ENCODE results near the gene HPS4.
"Not testable (repeated sequence)": the region's sequence is repeated elsewhere in the genome, so short reads cannot be mapped to it uniquely, and the experiment has no call there.

HPS4 gene

DNA sequence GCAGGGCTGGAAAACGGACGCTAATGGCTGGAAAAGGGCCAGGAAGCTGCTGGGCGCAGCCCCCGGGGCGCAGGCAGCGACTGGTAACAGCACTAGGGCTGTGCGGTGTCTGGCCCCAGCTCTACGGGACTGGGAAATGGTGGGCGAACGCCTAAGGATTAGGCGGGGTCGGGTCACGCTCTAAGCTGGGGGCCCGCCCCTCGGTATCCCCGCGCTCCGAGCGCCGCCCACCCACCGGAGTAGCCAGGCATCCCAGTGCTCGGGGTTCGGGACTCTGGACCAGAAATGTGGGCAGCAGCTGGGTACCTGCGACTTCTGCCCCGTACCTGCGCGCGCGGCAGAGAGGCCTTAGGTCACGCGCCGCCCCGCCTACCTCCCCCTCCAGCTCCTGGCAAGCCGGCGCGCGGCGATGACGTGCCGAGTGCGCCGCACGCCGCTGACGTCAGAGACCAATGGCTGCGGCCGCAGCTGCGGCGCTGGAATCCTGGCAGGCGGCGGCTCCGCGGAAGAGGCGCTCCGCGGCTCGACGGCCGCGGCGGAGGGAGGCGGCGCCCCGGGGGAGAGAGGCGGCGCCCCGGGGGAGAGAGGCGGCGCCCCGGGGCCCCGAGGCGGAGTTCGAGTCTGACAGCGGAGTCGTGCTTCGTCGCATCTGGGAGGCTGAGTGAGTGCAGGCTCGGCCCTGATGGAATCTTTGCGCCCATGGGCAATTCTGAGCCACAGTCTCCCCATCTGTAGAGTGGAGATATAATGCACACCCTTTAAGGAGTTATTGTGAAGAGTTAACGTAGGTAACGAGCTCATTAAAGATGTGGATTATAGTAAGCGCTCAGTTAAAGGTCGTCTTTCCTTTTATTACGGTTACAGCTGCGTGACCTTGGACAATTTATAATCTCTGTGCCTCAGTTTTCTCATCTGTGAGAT lies at the start of gene HPS4, which contains the start of gene SRRD:
Gene HPS4, minus strand, starts transcription at position 345 of the 921 bp plus-strand sequence. CDS start 2,021 bp downstream, outside the sequence.
Gene SRRD, plus strand, starts transcription at position 439 of the 921 bp plus-strand sequence. Its CDS starts 14 bp downstream, at position 453.
- DNase-seq: peak; percentile 79 to 89

- no peak for DNase-seq
Observed at GRCh38 chr22:26529345-26529744, 45.8 kb upstream of the HPS4 start.

DNA sequence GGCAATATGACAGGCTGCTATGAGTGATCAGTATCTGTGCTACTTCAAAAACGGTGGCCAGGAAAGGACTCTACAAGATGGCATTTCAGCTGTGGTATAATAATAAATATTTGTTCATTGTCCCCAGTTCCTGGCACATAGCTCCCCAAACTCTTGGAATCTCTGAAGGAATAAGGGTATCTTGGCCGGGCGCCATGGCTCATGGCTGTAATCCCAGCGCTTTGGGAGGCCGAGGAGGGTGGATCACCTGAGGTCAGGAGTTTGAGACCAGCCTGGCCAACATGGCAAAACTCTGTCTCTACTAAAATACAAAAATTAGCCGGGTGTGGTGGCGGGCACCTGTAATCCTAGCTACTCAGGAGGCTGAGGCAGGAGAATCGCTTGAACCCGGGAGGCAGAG lies 44.9 kb upstream of the HPS4 start:
- not testable (repeated sequence) for DNase-seq

GRCh38 chr22:26527574-26528465 lies 44.2 kb upstream of the HPS4 start:
- no peak for DNase-seq

DNA sequence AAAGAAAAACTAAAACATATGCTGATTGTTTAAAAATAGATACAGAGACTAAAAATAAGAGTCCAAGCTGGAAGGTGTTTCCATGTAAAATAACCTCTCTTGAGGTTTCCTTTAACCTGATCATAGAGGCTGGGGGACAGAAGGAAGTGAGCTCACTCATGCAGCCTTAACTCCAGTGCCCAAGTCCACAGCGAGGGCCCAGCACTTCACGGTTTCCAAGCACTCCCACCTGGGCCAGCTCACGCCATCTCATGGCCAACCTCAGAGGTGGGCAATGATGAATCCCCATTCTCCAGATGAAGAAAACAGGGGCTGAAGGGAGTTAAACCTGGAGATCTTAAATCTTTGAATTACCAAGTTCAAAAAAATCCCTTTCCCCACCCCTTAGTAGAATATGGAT lies 43.6 kb upstream of the HPS4 start:
- no peak for DNase-seq

- DNase-seq: no peak
Observed at GRCh38 chr22:26525946-26526564, 42.5 kb upstream of the HPS4 start.

DNA sequence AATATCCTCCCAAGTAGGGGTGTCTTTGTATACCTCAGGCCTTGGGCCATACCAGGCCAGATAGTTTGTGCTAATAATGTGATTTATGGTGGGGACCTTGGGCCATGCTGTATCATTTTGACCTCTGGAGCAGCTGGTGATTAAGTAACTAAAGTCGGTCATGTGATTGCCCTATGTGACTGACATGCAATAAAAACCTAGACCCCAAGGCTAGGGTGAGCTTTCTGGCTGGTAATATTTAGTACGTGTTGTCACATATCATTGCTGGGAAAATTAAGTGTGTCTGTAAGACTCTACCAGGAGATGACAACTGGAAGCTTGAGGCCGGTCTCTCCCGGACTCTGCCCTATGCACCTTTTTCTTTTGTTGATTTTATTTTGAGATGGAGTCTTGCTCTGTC lies 41.3 kb upstream of the HPS4 start:
- no peak for DNase-seq

GRCh38 chr22:26522592-26522991 lies 39.0 kb upstream of the HPS4 start:
- DNase-seq: no peak

GRCh38 chr22:26522012-26522411 lies 38.4 kb upstream of the HPS4 start:
- DNase-seq: no peak

DNA sequence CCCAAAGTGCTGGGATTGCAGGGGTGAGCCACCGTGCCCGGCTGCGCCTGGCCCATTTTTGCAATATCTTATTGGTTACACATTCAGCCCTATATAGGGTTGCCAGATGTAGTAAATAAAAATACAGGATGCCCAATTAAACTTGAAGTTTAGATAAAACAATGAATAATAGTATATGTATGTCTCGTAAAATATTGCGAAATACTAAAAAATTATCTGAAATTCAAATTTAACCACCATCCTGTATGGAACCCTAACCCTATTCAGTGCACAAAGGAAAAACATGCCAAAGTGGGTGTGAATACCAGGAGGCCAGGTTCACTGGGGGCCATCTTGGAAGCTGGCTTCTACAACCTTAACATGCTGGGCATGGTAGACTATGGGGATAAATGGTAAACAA lies 33.8 kb upstream of the HPS4 start:
- no peak for DNase-seq

DNA sequence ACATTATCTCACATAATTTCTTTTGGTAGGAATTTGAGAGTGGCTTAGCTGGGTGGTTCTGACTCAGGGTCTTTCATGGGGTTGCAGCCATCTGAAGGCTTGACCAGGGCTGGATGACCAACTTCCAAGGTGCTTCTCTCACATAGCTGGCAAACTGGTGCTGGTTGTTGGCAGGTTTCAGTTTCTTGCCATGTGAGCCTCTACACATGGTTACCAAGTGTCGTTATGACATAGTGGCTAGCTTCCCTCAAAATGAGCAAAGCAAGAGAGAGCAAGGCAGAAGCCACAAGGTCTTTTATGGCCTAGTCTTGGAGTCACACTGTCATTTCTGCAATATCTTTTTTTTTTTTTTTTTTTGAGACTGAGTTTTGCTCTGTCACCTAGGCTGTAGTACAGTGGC lies 32.9 kb upstream of the HPS4 start:
- DNase-seq: no peak

DNA sequence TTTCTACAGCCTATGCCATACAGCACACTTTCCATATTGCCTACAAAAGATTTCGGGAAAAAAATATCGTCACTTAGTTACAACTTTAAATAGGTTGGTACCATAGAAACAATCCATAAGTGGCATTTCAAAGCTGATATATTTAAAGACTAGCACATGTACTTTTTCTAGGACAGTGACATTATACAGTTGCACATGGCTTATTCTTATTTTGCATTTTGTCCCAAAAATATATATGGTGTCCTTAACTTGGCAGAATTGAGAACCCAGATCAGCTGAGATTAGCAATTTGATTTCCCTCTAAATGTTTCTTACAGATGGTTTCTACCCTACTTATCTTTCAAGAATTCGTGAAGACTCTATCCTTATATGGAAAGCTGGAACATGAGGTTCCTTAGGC lies 32.3 kb upstream of the HPS4 start:
- no peak for DNase-seq

- DNase-seq: no peak
Observed at GRCh38 chr22:26514419-26515161, 31.0 kb upstream of the HPS4 start.

DNA sequence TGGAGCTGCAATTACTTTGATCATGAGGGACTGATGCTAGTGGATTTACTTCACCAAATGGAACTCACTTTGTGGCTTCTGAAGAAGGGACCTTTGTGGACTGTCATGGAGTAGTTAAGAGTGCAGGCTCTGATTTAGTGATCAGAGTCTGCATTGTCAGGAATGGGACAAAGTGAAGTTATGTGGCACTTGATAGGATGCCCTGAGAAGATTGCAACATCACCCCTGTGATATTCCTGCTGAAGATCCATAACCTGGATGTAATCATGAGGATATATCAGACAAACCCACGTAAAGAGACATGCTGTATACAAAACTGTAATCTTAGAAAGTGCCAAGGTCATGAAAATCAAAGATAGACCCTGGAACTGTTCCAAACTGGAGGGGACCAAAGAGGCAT lies 30.3 kb upstream of the HPS4 start:
- DNase-seq: no peak

GRCh38 chr22:26512149-26512793 lies 28.7 kb upstream of the HPS4 start, which contains the start of gene TFIP11:
TSS of gene TFIP11 (minus strand) at chr22:26512473. CDS start at chr22:26510272, 2,201 bp downstream.
- peak; percentile 74 to 86 for DNase-seq

GRCh38 chr22:26508148-26508547 lies 24.6 kb upstream of the HPS4 start:
- no peak for DNase-seq

GRCh38 chr22:26503758-26504157 lies 20.2 kb upstream of the HPS4 start:
- no peak for DNase-seq

DNA sequence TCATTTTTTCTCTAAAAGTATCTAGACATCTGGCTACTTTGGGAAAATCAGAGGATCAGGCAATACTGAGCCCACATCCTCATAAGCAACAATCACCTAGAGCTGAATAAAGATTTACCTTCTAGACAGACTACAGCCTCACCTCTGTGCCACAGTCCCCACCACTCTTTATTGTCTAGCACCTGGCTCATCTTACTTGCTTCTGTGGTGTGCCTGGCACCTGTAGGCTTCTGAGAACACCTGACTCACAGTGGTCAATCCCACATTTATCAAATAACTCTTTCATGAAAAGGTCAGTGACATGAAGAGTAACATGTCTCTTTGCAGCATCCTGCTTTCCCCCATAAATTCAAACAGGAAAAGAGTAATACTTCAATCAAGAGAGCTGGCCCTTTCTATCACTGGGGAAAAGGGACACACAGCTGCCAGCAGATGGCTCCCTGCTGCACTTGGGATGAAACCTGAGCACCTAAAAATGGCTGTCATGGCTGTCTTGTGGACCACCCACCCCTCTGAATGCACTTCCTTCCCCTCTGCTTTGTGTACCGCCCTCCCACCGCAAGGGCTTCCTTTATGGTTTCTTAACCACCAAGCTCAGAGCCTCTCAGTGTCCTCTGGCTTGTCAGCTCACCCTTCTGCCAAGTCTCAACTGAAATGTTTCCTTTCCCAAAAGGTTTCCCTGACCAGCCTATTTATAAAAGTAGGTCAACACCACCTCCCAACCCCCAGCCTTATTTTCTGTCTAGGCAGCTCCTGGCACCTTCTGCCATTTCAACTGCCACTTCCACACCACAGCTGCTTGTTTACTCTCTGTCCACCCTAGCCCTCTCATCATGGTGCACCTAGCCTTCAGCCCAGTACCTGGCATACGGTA lies 19.3 kb upstream of the HPS4 start:
- DNase-seq: no peak

DNA sequence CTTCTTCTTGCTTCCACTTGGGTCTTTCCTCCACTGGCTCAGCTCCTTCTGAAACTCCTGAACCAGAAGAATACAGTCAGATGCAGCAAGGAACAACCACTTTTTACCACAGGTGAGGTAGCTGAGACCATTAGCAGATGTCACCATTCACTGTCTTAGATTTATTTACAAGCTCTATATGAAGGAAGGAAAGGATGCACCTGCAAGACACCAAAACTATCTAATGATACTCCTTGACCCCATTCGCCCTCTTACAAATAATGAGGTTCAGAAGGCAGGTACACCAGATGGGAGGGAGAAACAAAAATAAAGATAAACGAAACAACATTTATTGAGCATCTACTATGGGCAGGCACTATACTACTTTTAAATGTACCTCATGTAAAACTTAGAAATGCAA lies 18.4 kb upstream of the HPS4 start:
- DNase-seq: no peak

DNA sequence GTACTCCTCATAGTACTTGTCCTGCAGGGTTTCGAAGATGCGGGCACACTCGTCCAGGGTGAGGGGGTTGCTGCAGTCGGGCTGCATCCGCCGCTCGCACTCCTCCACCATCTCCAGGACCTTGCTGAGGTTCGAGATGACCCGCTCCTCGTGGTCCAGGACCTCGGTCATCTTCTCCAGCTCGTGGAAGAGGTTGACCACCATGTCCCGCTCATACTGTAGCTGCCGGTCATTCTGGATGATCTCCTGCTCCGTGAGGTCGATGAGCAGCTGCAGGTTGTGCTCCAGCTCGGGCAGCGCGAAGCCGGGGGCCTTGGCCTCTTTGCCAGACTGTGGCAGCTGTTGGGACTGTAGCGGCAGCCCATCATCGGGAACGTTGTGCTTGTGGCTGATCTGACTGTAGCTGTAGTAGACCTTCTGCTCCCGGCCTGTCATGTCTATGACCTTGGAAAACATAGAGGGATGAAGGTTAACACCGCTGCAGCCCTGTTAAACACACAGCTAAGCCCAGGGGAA lies 15.7 kb upstream of the HPS4 start:
- no peak for DNase-seq

All from NCI-H2081 (cell line).